Gastroesophageal sphincter (tissue), 3 donors: Measurements from ENCODE around the gene ASIC4.

Source experiments
- POLR2AphosphoS5 ChIP-seq: sonication (generic); formaldehyde crosslinking; IDR thresholded peaks from one replicate; pipeline ENCODE4 v1.6.1; 2017; ENCODE audit warnings: antibody characterized with exemption
- TF ChIP-seq, protein P1 (sequence below), 4 experiments: fragments of 200-600 bp in 2 of 4; fragments of 450-650 bp in 2 of 4; sonication (generic) in 1 of 4; IDR thresholded peaks; one replicate each; pipeline ENCODE4 v1.5.1; 2017 to 2019; ENCODE audit warnings: antibody characterized with exemption in 4 of 4, mild to moderate bottlenecking in 2 of 4, moderate library complexity in 2 of 4

DNA sequence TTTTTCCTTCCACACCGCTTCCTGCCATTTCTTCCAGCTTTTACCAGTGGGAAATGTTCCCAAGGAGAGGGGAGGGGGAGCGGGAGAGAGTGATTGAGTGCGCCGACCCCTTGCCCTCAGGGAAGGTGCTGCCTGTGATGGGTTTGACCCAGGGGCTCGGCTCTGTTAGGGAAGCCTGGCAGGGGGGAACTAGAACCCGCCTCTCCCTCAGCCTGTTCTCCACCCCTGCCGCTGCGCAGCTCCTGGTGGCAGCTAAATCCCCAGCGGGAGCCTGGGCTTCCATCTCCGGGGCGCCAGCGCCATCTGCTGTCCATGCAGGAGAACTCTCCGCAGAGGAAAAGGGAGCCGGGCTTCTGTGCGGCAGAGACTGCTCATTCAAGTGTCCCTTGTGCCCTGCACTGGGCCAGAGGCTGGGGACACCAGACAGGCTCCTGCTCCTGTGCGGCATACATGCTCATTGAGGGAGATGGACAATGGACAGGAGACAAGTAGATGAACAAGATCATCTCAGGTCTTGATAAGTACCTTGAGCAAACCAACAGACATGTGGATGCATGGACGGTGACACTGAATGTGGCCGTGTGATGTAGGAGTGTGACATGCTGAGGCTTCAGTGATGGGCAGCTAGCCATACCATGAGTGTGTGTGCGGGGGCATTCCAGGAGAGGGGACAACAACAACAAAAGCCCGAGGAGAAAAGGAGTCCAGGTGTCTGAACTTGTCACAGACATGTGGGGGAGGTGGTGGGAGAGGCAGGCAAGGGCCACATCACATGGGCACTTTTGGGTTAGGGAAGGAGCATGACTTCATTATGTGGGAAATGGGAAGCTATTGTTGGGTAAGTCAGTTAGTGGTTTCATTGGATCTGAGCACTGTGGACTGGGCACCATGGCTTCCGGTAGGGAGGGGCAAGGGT, 16.0 kb downstream of the ASIC4 start:
- TF ChIP-seq, protein P1, sequence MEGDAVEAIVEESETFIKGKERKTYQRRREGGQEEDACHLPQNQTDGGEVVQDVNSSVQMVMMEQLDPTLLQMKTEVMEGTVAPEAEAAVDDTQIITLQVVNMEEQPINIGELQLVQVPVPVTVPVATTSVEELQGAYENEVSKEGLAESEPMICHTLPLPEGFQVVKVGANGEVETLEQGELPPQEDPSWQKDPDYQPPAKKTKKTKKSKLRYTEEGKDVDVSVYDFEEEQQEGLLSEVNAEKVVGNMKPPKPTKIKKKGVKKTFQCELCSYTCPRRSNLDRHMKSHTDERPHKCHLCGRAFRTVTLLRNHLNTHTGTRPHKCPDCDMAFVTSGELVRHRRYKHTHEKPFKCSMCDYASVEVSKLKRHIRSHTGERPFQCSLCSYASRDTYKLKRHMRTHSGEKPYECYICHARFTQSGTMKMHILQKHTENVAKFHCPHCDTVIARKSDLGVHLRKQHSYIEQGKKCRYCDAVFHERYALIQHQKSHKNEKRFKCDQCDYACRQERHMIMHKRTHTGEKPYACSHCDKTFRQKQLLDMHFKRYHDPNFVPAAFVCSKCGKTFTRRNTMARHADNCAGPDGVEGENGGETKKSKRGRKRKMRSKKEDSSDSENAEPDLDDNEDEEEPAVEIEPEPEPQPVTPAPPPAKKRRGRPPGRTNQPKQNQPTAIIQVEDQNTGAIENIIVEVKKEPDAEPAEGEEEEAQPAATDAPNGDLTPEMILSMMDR (IDR thresholded peaks at IDR 0.05) = peak in 3 of 4 experiments; percentile 98 to 99 (median 99)
- TF ChIP-seq POLR2AphosphoS5 = no peak
